Fibroblast of lung (primary cell): ENCODE results near the gene PHF21A. TPM values are rescaled to one million over a fixed set of nuclear protein-coding genes. Genes with fewer than 3 reads are reported as not detected.

Experiments used
- DNase-seq, 2 donors: peaks; one replicate each; pipeline versions ENCODE4 v3.0.0 to v3.0.0-alpha.2; 2010; ENCODE audit warnings: low read depth in 2 of 2
- H2AFZ ChIP-seq: 2 replicates; pipeline ENCODE4 v1.5.1; 2012; ENCODE audit warnings: low read length, control low read depth, inconsistent platforms
- H3K27ac ChIP-seq: 2 replicates; pipeline ENCODE4 v1.5.1; 2011; ENCODE audit warnings: low read length, control low read depth; ENCODE audit not compliant: insufficient read depth
- H3K27me3 ChIP-seq: 2 replicates; pipeline ENCODE4 v1.5.1; 2011; ENCODE audit warnings: mild to moderate bottlenecking, low read length; ENCODE audit not compliant: control insufficient read depth, insufficient read depth
- H3K36me3 ChIP-seq: 2 replicates; pipeline ENCODE4 v1.5.1; 2011; ENCODE audit warnings: low read length; ENCODE audit not compliant: control insufficient read depth, insufficient read depth
- H3K4me1 ChIP-seq: 2 replicates; pipeline ENCODE4 v1.5.1; 2011; ENCODE audit warnings: low read length; ENCODE audit not compliant: control insufficient read depth, insufficient read depth; ENCODE audit errors: extremely low read depth
- H3K4me2 ChIP-seq: 2 replicates; pipeline ENCODE4 v1.5.1; 2011; ENCODE audit warnings: low read length, control low read depth; ENCODE audit not compliant: insufficient read depth; ENCODE audit errors: extremely low read depth
- H3K4me3 ChIP-seq, 4 experiments: fragments of 200-600 bp in 1 of 4; sonication (generic) in 1 of 4; replicated peaks in 1 of 4; 2 replicates each; pipeline ENCODE4 v1.5.1; 2011 to 2016; ENCODE audit warnings: low read length in 4 of 4, low read depth in 3 of 4, mild to moderate bottlenecking in 3 of 4, control low read depth in 2 of 4, inconsistent platforms in 1 of 4, mixed read lengths in 1 of 4; ENCODE audit not compliant: insufficient read depth in 1 of 4; ENCODE audit errors: control extremely low read depth in 1 of 4
- H3K79me2 ChIP-seq: 2 replicates; pipeline ENCODE4 v1.5.1; 2012; ENCODE audit warnings: mild to moderate bottlenecking, low read length, inconsistent platforms; ENCODE audit not compliant: control insufficient read depth, insufficient read depth
- H3K9ac ChIP-seq: 2 replicates; pipeline ENCODE4 v1.5.1; 2011; ENCODE audit warnings: mild to moderate bottlenecking, low read length, control low read depth; ENCODE audit not compliant: insufficient read depth
- H3K9me3 ChIP-seq: 2 replicates; pipeline ENCODE4 v1.5.1; 2012; ENCODE audit warnings: low read depth, low read length; ENCODE audit not compliant: control insufficient read depth, insufficient read depth
- H4K20me1 ChIP-seq: 2 replicates; pipeline ENCODE4 v1.5.1; 2011; ENCODE audit warnings: low read length; ENCODE audit not compliant: control insufficient read depth, insufficient read depth; ENCODE audit errors: extremely low read depth
- CTCF ChIP-seq, 2 donors: IDR thresholded peaks in 1 of 2; conservative IDR thresholded peaks in 1 of 2; 1 replicate in 1 of 2; 2 replicates in 1 of 2; pipeline ENCODE4 v1.5.1; 2011 to 2012; ENCODE audit warnings: low read length in 2 of 2, control low read depth in 1 of 2, inconsistent platforms in 1 of 2, low read depth in 1 of 2, mild to moderate bottlenecking in 1 of 2
- EZH2 ChIP-seq: IDR thresholded peaks from 2 replicates; pipeline ENCODE4 v1.5.1; 2012; ENCODE audit warnings: low read length, control low read depth, mild to moderate bottlenecking; ENCODE audit errors: missing control alignments
- polyA plus RNA-seq, 2 donors: library from polyadenylated mRNA; depleted of rRNA in 1 of 2; stranded (reverse) in 1 of 2; unstranded in 1 of 2; fragments of >200 nt; gene quantifications; 2 replicates each; pipeline ENCODE4 v1.2.1, GENCODE V29; 2011 to 2012; ENCODE audit warnings: missing spikeins in 1 of 2
- total RNA-seq: library from RNA; depleted of rRNA; stranded (reverse); fragments of >200 nt; gene quantifications from 2 replicates; pipeline ENCODE4 v1.2.1, GENCODE V29; 2014

Gene PHF21A
- total and polyA plus RNA-seq, 2 donors (not counting 1 experiment from before 2014, with no cell fraction given): 18.5 to 21.0 TPM

GRCh38 chr11:45937916-45938315 is 183.3 kb downstream of the PHF21A start:
- Histone ChIP-seq H3K4me2 (no peak overlapping the region), H3K79me2 (no peaks in the 10 kb centered on the region)
- TF ChIP-seq CTCF (conservative IDR thresholded peaks at IDR 0.05 in 1 of 2, IDR thresholded peaks at IDR 0.05 in 1 of 2; ENCODE audit: low read depth in 1 of 2, low read length in 2 of 2) (no peak), EZH2 (no peak)

GRCh38 chr11:45936511-45937054 is 184.7 kb downstream of the PHF21A start:
- Histone ChIP-seq H3K4me2 (no peak overlapping the region), H3K9me3 (no peaks in the 10 kb centered on the region), H3K27me3 (no peaks in the 10 kb centered on the region), H3K79me2 (no peaks in the 10 kb centered on the region), H3K9ac (no peak overlapping the region), H2AFZ (no peak overlapping the region), H3K4me1 (no peaks in the 10 kb centered on the region), H3K36me3 (peaks cover 2% of the 10 kb centered on the region), H4K20me1 (no peaks in the 10 kb centered on the region), H3K4me3 (no peak overlapping the region), H3K27ac (no peak overlapping the region)
- TF ChIP-seq CTCF (conservative IDR thresholded peaks at IDR 0.05 in 1 of 2, IDR thresholded peaks at IDR 0.05 in 1 of 2; ENCODE audit: low read depth in 1 of 2, low read length in 2 of 2): no peak
- no peak for DNase-seq

More at GRCh38 chr11:45937916-45938315, 183.3 kb downstream of the PHF21A start:
- H3K27me3 ChIP-seq: no peaks in the 10 kb centered on the region
- no peaks in the 10 kb centered on the region for H3K9me3 ChIP-seq
- no peaks in the 10 kb centered on the region for H3K4me1 ChIP-seq
- H4K20me1 ChIP-seq: no peaks in the 10 kb centered on the region
- H2AFZ ChIP-seq: no peak overlapping the region
- no peak overlapping the region for H3K4me3 ChIP-seq
- peaks cover 2% of the 10 kb centered on the region for H3K36me3 ChIP-seq
- no peak for DNase-seq
- no peak overlapping the region for H3K27ac ChIP-seq
- no peak overlapping the region for H3K9ac ChIP-seq

DNA sequence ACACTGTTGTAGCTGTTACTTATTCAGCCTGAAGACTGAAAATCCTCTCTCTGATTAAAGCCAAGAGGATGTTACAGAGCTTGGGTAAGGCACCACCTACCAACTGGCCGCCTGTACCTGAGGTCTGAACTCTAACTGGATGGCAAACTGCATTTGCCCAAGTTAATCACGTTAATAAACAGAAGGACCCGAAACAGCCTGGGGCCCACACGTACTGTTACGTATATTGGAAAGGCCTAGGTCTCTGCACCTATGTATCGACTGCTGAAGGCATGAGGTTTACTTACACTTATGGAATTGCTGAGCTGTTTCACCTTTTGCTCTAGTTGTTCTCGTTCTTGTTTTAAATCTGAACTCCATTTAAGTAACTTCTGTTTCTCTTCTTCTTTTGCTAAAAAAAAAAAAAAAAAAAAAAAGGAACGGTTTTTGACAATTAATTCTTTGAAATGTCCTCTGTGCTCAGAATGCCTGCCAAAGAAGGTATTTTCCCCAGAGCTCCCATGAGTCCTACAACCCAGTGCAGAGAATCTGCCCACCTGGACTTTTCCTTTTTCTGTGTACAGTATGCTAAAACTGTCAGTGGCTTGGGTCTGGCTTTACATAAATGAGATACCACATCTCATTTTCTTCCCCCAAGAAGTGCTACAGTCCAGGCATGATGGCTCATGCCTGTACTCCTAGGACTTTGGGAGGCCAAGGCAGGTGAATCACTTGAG is 185.7 kb downstream of the PHF21A start:
- Histone ChIP-seq H3K4me2 (no peak overlapping the region), H3K79me2 (no peaks in the 10 kb centered on the region), H3K9ac (no peak overlapping the region), H3K9me3 (no peaks in the 10 kb centered on the region), H2AFZ (no peak overlapping the region), H4K20me1 (no peaks in the 10 kb centered on the region), H3K27me3 (no peaks in the 10 kb centered on the region), H3K4me1 (no peaks in the 10 kb centered on the region), H3K36me3 (peaks cover 2% of the 10 kb centered on the region), H3K4me3 (no peak overlapping the region), H3K27ac (no peak overlapping the region)
- DNase-seq: no peak
- TF ChIP-seq EZH2 (no peak), CTCF (conservative IDR thresholded peaks at IDR 0.05 in 1 of 2, IDR thresholded peaks at IDR 0.05 in 1 of 2; ENCODE audit: low read depth in 1 of 2, low read length in 2 of 2) (no peak)
